Fibroblast of lung (primary cell): ENCODE data around the gene DEFB108B. TPM values are rescaled to one million over a fixed set of nuclear protein-coding genes. Genes with fewer than 3 reads are reported as not detected.
"Not testable (repeated sequence)": the region's sequence is repeated elsewhere in the genome, so short reads cannot be mapped to it uniquely, and the experiment has no call there.

ENCODE experiments used
- DNase-seq, 2 donors: peaks; one replicate each; pipeline versions ENCODE4 v3.0.0 to v3.0.0-alpha.2; 2010; ENCODE audit warnings: low read depth in 2 of 2
- H2AFZ ChIP-seq: 2 replicates; pipeline ENCODE4 v1.5.1; 2012; ENCODE audit warnings: low read length, control low read depth, inconsistent platforms
- H3K27ac ChIP-seq: 2 replicates; pipeline ENCODE4 v1.5.1; 2011; ENCODE audit warnings: low read length, control low read depth; ENCODE audit not compliant: insufficient read depth
- H3K27me3 ChIP-seq: 2 replicates; pipeline ENCODE4 v1.5.1; 2011; ENCODE audit warnings: mild to moderate bottlenecking, low read length; ENCODE audit not compliant: control insufficient read depth, insufficient read depth
- H3K36me3 ChIP-seq: 2 replicates; pipeline ENCODE4 v1.5.1; 2011; ENCODE audit warnings: low read length; ENCODE audit not compliant: control insufficient read depth, insufficient read depth
- H3K4me1 ChIP-seq: 2 replicates; pipeline ENCODE4 v1.5.1; 2011; ENCODE audit warnings: low read length; ENCODE audit not compliant: control insufficient read depth, insufficient read depth; ENCODE audit errors: extremely low read depth
- H3K4me2 ChIP-seq: 2 replicates; pipeline ENCODE4 v1.5.1; 2011; ENCODE audit warnings: low read length, control low read depth; ENCODE audit not compliant: insufficient read depth; ENCODE audit errors: extremely low read depth
- H3K4me3 ChIP-seq, 4 experiments: fragments of 200-600 bp in 1 of 4; sonication (generic) in 1 of 4; replicated peaks in 1 of 4; 2 replicates each; pipeline ENCODE4 v1.5.1; 2011 to 2016; ENCODE audit warnings: low read length in 4 of 4, low read depth in 3 of 4, mild to moderate bottlenecking in 3 of 4, control low read depth in 2 of 4, inconsistent platforms in 1 of 4, mixed read lengths in 1 of 4; ENCODE audit not compliant: insufficient read depth in 1 of 4; ENCODE audit errors: control extremely low read depth in 1 of 4
- H3K79me2 ChIP-seq: 2 replicates; pipeline ENCODE4 v1.5.1; 2012; ENCODE audit warnings: mild to moderate bottlenecking, low read length, inconsistent platforms; ENCODE audit not compliant: control insufficient read depth, insufficient read depth
- H3K9ac ChIP-seq: 2 replicates; pipeline ENCODE4 v1.5.1; 2011; ENCODE audit warnings: mild to moderate bottlenecking, low read length, control low read depth; ENCODE audit not compliant: insufficient read depth
- H3K9me3 ChIP-seq: 2 replicates; pipeline ENCODE4 v1.5.1; 2012; ENCODE audit warnings: low read depth, low read length; ENCODE audit not compliant: control insufficient read depth, insufficient read depth
- H4K20me1 ChIP-seq: 2 replicates; pipeline ENCODE4 v1.5.1; 2011; ENCODE audit warnings: low read length; ENCODE audit not compliant: control insufficient read depth, insufficient read depth; ENCODE audit errors: extremely low read depth
- polyA plus RNA-seq, 2 donors: library from polyadenylated mRNA; depleted of rRNA in 1 of 2; stranded (reverse) in 1 of 2; unstranded in 1 of 2; fragments of >200 nt; gene quantifications; 2 replicates each; pipeline ENCODE4 v1.2.1, GENCODE V29; 2011 to 2012; ENCODE audit warnings: missing spikeins in 1 of 2
- total RNA-seq: library from RNA; depleted of rRNA; stranded (reverse); fragments of >200 nt; gene quantifications from 2 replicates; pipeline ENCODE4 v1.2.1, GENCODE V29; 2014
- TF ChIP-seq, protein P1 (sequence below), 2 donors: IDR thresholded peaks in 1 of 2; conservative IDR thresholded peaks in 1 of 2; 1 replicate in 1 of 2; 2 replicates in 1 of 2; pipeline ENCODE4 v1.5.1; 2011 to 2012; ENCODE audit warnings: low read length in 2 of 2, control low read depth in 1 of 2, inconsistent platforms in 1 of 2, low read depth in 1 of 2, mild to moderate bottlenecking in 1 of 2

The DEFB108B gene
- total and polyA plus RNA-seq, 2 donors (not counting 1 experiment from before 2014, with no cell fraction given), result not detected

DNA sequence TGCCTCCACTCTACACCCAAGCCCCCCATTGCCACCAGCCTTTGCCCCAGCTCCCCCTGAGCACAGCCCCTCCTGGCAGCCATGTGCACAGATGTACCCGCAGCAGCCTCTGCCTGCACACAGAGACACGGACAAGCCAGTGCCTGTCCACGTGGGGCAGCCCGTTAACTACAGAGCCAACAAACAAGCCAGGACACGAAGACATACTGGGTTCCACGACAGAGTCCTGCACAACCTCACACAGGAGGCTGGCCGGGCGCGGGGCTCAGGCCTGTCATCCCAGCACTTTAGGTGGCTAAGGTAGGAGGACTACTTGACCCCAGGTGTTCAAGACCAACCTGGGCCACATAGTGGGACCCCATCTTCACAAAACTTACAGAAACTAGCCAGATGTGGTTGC lies 36.2 kb upstream of the DEFB108B start:
- H3K36me3 ChIP-seq, H3K4me3 ChIP-seq, H2AFZ ChIP-seq, H3K4me1 ChIP-seq, H3K9me3 ChIP-seq, H3K9ac ChIP-seq, H3K27me3 ChIP-seq, DNase-seq, H4K20me1 ChIP-seq, H3K4me2 ChIP-seq, H3K79me2 ChIP-seq, H3K27ac ChIP-seq: not testable (repeated sequence)

DNA sequence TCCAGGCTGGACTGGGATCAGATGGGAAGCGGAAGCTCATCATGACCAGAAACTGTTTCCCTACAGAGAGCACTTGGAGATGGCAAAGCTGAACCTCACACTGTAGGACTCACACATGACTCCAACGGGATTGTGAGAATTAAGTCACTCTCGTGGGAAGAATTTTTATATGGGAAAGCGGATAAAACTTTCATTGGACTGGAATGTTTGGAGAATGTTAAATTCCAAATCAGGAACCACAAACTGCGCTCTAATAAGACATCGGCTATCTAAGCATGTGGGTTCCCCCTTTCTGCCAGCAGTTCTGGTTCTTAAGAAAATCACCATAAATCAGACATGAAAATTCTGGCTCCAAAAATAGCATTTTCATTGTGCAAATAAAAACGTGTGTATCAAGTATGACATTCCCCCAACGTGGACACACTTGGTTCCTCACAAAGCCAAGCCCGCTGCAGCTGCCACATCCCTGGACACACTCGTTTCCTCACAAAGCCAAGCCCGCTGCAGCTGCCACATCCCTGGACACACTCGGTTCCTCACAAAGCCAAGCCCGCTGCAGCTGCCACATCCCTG lies 33.4 kb upstream of the DEFB108B start:
- H3K4me1 ChIP-seq, H3K79me2 ChIP-seq, H3K27me3 ChIP-seq, H3K27ac ChIP-seq, H3K4me2 ChIP-seq, H3K4me3 ChIP-seq, H3K9me3 ChIP-seq, H3K9ac ChIP-seq, H4K20me1 ChIP-seq, H2AFZ ChIP-seq, H3K36me3 ChIP-seq: not testable (repeated sequence)
- DNase-seq, result peak in 1 of 2 donors; percentile 24

DNA sequence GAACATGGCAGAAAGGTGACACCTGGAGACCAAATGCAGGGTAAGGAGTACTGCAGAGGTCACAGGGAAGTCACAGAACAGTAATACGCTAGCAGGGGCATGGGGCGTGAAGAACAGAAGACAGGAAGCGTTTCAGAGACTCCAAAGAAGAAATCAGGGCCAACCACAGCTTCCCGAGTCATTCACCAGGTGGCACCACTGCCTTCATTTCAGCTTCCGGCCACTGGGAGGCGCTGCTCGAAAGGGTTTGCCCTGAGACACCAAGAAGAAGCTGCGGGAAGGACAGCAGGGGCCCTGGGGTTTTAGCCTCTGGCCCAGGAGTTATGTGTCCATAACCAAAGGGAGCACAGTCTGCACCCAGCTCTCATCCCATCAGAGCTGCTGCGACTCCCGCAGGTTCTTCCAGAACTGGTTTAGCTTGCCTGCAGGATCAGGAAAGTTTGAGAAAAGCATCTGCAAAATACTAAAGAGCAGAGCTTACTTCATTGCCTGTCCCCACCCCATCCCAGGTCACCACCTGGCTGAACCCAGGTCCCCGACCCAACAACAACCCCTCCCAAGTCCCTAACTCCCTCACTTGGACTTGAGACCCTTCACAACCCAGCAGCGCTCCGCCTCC lies 32.6 kb upstream of the DEFB108B start:
- H3K27ac ChIP-seq, H4K20me1 ChIP-seq, H3K79me2 ChIP-seq, H3K27me3 ChIP-seq, H3K4me1 ChIP-seq, H3K4me2 ChIP-seq, H3K36me3 ChIP-seq, H3K4me3 ChIP-seq, H2AFZ ChIP-seq, H3K9me3 ChIP-seq, H3K9ac ChIP-seq: not testable (repeated sequence)
- TF ChIP-seq, protein P1, sequence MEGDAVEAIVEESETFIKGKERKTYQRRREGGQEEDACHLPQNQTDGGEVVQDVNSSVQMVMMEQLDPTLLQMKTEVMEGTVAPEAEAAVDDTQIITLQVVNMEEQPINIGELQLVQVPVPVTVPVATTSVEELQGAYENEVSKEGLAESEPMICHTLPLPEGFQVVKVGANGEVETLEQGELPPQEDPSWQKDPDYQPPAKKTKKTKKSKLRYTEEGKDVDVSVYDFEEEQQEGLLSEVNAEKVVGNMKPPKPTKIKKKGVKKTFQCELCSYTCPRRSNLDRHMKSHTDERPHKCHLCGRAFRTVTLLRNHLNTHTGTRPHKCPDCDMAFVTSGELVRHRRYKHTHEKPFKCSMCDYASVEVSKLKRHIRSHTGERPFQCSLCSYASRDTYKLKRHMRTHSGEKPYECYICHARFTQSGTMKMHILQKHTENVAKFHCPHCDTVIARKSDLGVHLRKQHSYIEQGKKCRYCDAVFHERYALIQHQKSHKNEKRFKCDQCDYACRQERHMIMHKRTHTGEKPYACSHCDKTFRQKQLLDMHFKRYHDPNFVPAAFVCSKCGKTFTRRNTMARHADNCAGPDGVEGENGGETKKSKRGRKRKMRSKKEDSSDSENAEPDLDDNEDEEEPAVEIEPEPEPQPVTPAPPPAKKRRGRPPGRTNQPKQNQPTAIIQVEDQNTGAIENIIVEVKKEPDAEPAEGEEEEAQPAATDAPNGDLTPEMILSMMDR (conservative IDR thresholded peaks at IDR 0.05 in 1 of 2, IDR thresholded peaks at IDR 0.05 in 1 of 2; ENCODE audit: low read depth in 1 of 2, low read length in 2 of 2), result peak; percentile 67 to 75
- peak; percentile 43 to 56 for DNase-seq

DNA sequence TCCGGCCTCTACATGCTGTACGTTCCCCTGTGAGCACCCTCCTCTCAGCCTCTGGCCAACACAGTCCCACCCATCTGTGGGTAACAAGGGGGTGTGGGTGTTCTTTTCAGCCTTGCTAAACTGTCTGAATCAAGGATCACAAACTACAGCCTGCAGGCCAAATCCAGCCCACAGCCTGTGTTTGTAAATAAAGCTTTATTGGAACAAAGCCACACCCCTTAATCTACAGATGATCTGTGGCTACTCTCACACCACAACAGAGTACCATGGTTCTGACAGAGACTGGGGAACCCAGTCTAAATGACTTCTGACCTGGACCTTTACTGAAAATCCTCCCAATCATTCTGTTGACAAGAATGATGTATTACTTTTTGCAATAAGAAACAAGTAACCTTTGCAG lies 32.0 kb upstream of the DEFB108B start:
- not testable (repeated sequence) for H3K79me2 ChIP-seq, H3K27ac ChIP-seq, H3K4me2 ChIP-seq, H3K4me3 ChIP-seq, DNase-seq, H3K27me3 ChIP-seq, H3K4me1 ChIP-seq, H3K9ac ChIP-seq, H2AFZ ChIP-seq, H3K9me3 ChIP-seq, H4K20me1 ChIP-seq, H3K36me3 ChIP-seq

DNA sequence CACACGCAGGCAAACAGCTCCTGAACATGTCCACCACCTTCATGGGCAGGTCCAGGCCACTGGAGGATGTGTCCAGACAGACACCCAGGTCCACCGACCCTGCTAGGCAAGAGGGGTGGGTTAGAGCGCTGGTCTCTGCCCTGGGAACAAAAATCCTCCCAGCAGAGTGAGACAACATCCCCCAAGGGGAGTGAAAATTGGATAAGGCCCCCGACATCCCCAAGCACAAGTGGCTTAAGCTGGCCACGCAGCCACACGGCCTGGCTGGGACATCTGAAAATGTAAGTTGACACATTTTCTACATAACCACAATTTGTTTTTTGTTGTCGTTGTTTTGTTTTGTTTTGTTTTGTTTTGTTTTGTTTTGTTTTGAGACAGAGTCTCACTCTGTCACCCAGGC lies 30.1 kb upstream of the DEFB108B start:
- H3K9me3 ChIP-seq, DNase-seq, H3K27ac ChIP-seq, H3K27me3 ChIP-seq, H2AFZ ChIP-seq, H3K4me3 ChIP-seq, H3K36me3 ChIP-seq, H4K20me1 ChIP-seq, H3K4me1 ChIP-seq, H3K79me2 ChIP-seq, H3K4me2 ChIP-seq, H3K9ac ChIP-seq: not testable (repeated sequence)

DNA sequence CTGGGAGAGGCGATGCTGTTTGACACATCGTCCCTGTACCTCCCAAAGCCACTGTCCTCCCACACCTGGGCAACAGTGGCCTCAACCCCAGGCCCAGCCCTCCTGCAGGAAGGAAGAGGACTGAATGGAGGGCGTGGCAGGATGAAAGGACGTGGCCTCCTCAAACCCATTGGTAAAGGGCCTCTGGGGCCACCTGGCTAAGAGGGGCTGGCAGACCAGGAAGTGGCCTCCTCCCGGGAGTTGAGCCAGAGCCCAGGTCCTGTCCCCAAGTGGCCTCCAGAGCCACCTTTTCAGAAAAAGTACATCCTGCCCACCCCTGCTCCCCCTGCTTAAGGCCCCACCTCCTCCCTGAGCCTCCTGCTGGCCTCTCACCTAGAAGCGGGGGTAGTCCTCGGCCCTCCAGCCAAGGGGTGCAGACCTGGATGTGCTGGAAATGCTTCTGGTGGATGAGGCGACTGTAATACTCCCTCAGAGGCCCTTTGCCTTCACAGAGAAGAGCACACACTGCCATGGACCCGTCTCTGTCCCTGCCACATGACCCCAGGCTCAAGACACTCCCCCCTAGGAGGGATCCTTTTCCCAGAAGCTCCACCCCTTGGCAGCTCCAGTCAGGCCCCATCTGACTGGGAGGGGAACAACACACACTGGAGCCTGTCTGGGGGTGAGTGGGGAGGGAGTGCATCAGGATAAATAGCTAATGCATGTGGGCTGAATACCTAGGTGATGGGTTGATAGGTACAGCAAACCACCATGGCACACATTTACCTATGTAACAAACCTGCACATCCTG lies 28.6 kb upstream of the DEFB108B start:
- H3K27me3 ChIP-seq, H4K20me1 ChIP-seq, H2AFZ ChIP-seq, H3K36me3 ChIP-seq, H3K4me2 ChIP-seq, H3K4me3 ChIP-seq, H3K9me3 ChIP-seq, H3K79me2 ChIP-seq, H3K27ac ChIP-seq, DNase-seq, H3K4me1 ChIP-seq, H3K9ac ChIP-seq: not testable (repeated sequence)
